OCI-LY7 (cell line): Measurements from ENCODE around the gene CERS4. TPM values are rescaled to one million over a fixed set of nuclear protein-coding genes. Genes with fewer than 3 reads are reported as not detected.
"Not testable (repeated sequence)": the region's sequence is repeated elsewhere in the genome, so short reads cannot be mapped to it uniquely, and the experiment has no call there.

Source experiments
- BruUV-seq: library from RNA; stranded (reverse); fragments of 400-500 nt; replicated peaks from 2 replicates; lab custom pipeline; 2021; lab: Mats Ljungman, UMichigan
- CTCF ChIA-PET: fragments of 300-600 bp; sonication (Branson Sonifier 250); formaldehyde crosslinking; loops from one replicate; lab custom pipeline; 2022; ENCODE audit warnings: antibody characterized with exemption; ENCODE audit not compliant: unreplicated experiment; lab: Charles Lee
- POLR2A ChIA-PET: fragments of 300-600 bp; sonication (Branson Sonifier 250); formaldehyde crosslinking; loops from one replicate; lab custom pipeline; 2022; ENCODE audit warnings: antibody characterized with exemption; lab: Charles Lee
- DNase-seq: peaks from one replicate; pipeline ENCODE4 v3.0.0-alpha.2; 2015; ENCODE audit warnings: low spot score
- H2AFZ ChIP-seq: fragments of 200-600 bp; sonication (generic), shearing (Covaris generic); 2 replicates; pipeline ENCODE4 v1.6.1; 2014; ENCODE audit warnings: mild to moderate bottlenecking, antibody characterized with exemption, low read length, moderate library complexity
- H3K27ac ChIP-seq: fragments of 200-600 bp; sonication (generic); 2 replicates; pipeline ENCODE4 v1.5.1; 2014; ENCODE audit warnings: mixed run types, low read depth, mild to moderate bottlenecking, moderate library complexity, low read length, inconsistent platforms; ENCODE audit not compliant: poor library complexity, severe bottlenecking
- H3K36me3 ChIP-seq: fragments of 200-600 bp; sonication (generic); 2 replicates; pipeline ENCODE4 v1.6.1; 2014; ENCODE audit warnings: mild to moderate bottlenecking, antibody characterized with exemption, low read length, moderate library complexity, mixed read lengths; ENCODE audit not compliant: insufficient read depth
- H3K4me1 ChIP-seq: fragments of 200-600 bp; sonication (generic); 2 replicates; pipeline ENCODE4 v1.5.1; 2014; ENCODE audit warnings: mild to moderate bottlenecking, low read length; ENCODE audit not compliant: insufficient read depth, poor library complexity, severe bottlenecking
- H3K4me2 ChIP-seq: fragments of 200-600 bp; sonication (generic); 2 replicates; pipeline ENCODE4 v1.6.1; 2014; ENCODE audit warnings: mild to moderate bottlenecking, low read length
- H3K4me3 ChIP-seq: fragments of 200-600 bp; sonication (generic); 2 replicates; pipeline ENCODE4 v1.5.1; 2014; ENCODE audit warnings: mild to moderate bottlenecking, low read depth, low read length; ENCODE audit not compliant: poor library complexity, severe bottlenecking
- H3K79me2 ChIP-seq: fragments of 200-600 bp; sonication (generic); 2 replicates; pipeline ENCODE4 v1.6.1; 2016; ENCODE audit warnings: low read depth, mild to moderate bottlenecking, low read length, moderate library complexity, mixed read lengths; ENCODE audit not compliant: insufficient read depth
- H3K9me2 ChIP-seq: fragments of 200-600 bp; sonication (generic); 2 replicates; pipeline ENCODE4 v1.6.1; 2016; ENCODE audit warnings: mild to moderate bottlenecking, low read length, mixed read lengths; ENCODE audit not compliant: insufficient read depth
- H3K9me3 ChIP-seq: fragments of 200-600 bp; sonication (generic); 2 replicates; pipeline ENCODE4 v1.6.1; 2014; ENCODE audit warnings: mild to moderate bottlenecking, mixed run types, low read length, mixed read lengths
- H4K20me1 ChIP-seq: fragments of 200-600 bp; sonication (generic); 2 replicates; pipeline ENCODE4 v1.6.1; 2014; ENCODE audit warnings: mild to moderate bottlenecking, antibody characterized with exemption, low read length, moderate library complexity, mixed read lengths; ENCODE audit not compliant: insufficient read depth
- EZH2phosphoT487 ChIP-seq: fragments of 200-600 bp; sonication (generic); IDR thresholded peaks from 2 replicates; pipeline ENCODE4 v1.6.1; 2018; ENCODE audit warnings: low read depth, borderline replicate concordance, mild to moderate bottlenecking, mixed run types, antibody characterized with exemption, low read length, moderate library complexity, mixed read lengths
- intact Hi-C: fragments of 100-400 bp; cut with micrococcal nuclease; formaldehyde crosslinking; loops from one replicate; pipeline ENCODE4 v1.10.0; 2022; ENCODE audit not compliant: unreplicated experiment
- total RNA-seq, 2 experiments: library from RNA; depleted of rRNA in 1 of 2; stranded (reverse); fragments of >200 nt in 1 of 2; shearing (Covaris generic) in 1 of 2; gene quantifications; 2 replicates each; pipeline ENCODE4 v1.2.3, GENCODE V29; 2014 to 2022
- TF ChIP-seq, protein P1 (sequence below): fragments of 200-600 bp; sonication (generic); conservative IDR thresholded peaks from 2 replicates; pipeline ENCODE4 v1.5.1; 2014; ENCODE audit warnings: mild to moderate bottlenecking, antibody characterized with exemption, low read length, moderate library complexity, mixed read lengths

The CERS4 gene
- total RNA-seq, 2 experiments from 2014 or later: 36.8 to 54.9 TPM

DNA sequence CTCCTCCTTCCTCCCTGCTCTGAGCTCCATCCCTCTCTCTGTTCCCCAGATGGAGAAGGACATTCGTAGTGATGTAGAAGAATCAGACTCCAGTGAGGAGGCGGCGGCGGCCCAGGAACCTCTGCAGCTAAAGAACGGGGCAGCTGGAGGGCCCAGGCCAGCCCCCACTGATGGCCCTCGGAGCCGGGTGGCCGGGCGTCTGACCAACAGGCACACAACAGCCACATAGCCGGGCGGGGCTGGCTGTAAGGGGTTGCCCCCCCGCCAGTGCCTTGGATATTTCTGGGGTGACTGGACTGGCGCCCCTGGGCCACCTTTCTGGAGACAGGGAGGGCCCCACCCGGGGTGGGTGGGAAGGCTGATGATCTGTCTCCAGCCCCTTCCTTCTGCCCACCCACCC lies 52.7 kb downstream of the CERS4 start:
- DNase-seq: no peak
- Histone ChIP-seq H3K36me3 (peaks cover 22% of the 10 kb centered on the region; the same call in 1 of the 2 replicates), H3K4me1 (no peaks in the 10 kb centered on the region), H3K9me2 (no peaks in the 10 kb centered on the region), H3K79me2 (no peaks in the 10 kb centered on the region), H3K9me3 (no peaks in the 10 kb centered on the region), H3K4me3 (no peak overlapping the region), H4K20me1 (no peaks in the 10 kb centered on the region), H3K27ac (no peak overlapping the region), H3K4me2 (no peak overlapping the region), H2AFZ (no peak overlapping the region)
- intact Hi-C loops: no loop called here
- BruUV-seq: no TSS peak
- CTCF ChIA-PET: no interaction called here
- TF ChIP-seq EZH2phosphoT487: no peak
- TF ChIP-seq, protein P1, sequence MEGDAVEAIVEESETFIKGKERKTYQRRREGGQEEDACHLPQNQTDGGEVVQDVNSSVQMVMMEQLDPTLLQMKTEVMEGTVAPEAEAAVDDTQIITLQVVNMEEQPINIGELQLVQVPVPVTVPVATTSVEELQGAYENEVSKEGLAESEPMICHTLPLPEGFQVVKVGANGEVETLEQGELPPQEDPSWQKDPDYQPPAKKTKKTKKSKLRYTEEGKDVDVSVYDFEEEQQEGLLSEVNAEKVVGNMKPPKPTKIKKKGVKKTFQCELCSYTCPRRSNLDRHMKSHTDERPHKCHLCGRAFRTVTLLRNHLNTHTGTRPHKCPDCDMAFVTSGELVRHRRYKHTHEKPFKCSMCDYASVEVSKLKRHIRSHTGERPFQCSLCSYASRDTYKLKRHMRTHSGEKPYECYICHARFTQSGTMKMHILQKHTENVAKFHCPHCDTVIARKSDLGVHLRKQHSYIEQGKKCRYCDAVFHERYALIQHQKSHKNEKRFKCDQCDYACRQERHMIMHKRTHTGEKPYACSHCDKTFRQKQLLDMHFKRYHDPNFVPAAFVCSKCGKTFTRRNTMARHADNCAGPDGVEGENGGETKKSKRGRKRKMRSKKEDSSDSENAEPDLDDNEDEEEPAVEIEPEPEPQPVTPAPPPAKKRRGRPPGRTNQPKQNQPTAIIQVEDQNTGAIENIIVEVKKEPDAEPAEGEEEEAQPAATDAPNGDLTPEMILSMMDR: no peak
- POLR2A ChIA-PET: interaction anchor here (0.5 kb wide), 1 partner anchor 246 kb away, joined by 3 read pairs; no protein-coding TSS in a partner anchor

DNA sequence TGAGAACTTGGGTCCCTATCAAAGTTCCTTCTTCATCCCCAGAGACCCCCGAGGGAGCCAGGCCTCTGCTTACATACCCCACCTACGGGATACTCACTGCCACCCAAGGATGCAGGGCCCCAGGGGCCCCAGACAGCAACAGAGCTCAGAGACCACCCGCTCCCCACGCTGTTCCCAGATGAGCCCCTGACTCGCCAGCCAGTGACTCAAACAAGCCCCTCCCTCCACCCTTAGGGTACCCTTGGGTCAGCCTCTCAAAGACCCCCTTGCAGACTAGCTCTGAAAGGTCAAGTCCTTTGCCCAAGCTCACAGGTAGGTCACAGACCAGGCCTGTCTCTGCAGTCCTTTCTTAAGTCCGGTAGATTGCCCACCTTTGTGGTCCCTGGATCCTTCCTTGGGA lies 53.3 kb downstream of the CERS4 start:
- no peaks in the 10 kb centered on the region for H3K79me2 ChIP-seq
- POLR2A ChIA-PET: interaction anchor here (0.5 kb wide), 1 partner anchor 245 kb away, joined by 3 read pairs; no protein-coding TSS in a partner anchor
- no TSS peak for BruUV-seq
- H2AFZ ChIP-seq: no peak overlapping the region
- CTCF ChIA-PET: no interaction called here
- no peaks in the 10 kb centered on the region for H3K9me2 ChIP-seq
- H3K36me3 ChIP-seq: peaks cover 17% of the 10 kb centered on the region; the same call in 1 of the 2 replicates
- H3K4me3 ChIP-seq: no peak overlapping the region
- H3K4me2 ChIP-seq: no peak overlapping the region
- H3K4me1 ChIP-seq: peaks cover 1% of the 10 kb centered on the region
- intact Hi-C loops: no loop called here
- no peak overlapping the region for H3K27ac ChIP-seq
- no peak for DNase-seq
- no peaks in the 10 kb centered on the region for H4K20me1 ChIP-seq
- H3K9me3 ChIP-seq: no peaks in the 10 kb centered on the region
- TF ChIP-seq, protein P1: no peak
- no peak for TF ChIP-seq EZH2phosphoT487

DNA sequence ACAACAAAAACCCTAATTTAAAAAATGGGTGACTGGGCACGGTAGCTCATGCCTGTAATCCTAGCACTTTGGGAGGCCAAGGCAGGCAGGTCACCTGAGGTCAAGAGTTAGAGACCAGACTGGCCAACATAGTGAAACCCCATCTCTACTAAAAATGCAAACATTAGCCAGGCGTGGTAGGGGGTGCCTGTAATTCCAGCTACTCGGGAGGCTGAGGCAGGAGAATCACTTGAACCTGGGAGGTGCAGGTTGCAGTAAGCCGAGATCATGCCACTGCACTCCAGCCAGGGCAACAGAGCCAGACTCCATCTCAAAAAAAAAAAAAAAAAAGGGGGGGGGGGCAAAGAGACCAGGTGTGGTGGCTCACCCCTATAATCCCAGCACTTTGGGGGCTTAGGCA lies 55.1 kb downstream of the CERS4 start:
- CTCF ChIA-PET: not testable (repeated sequence)

More for the DNA sequence above, 55.1 kb downstream of the CERS4 start:
- POLR2A ChIA-PET, intact Hi-C loops, H3K9me3 ChIP-seq, H3K9me2 ChIP-seq, H4K20me1 ChIP-seq, H3K4me2 ChIP-seq, DNase-seq, H3K36me3 ChIP-seq, H2AFZ ChIP-seq, H3K27ac ChIP-seq, H3K79me2 ChIP-seq, H3K4me3 ChIP-seq, BruUV-seq: not testable (repeated sequence)
- H3K4me1 ChIP-seq: peaks cover 19% of the 10 kb centered on the region
